ENCODE data around the gene RUNX1. TPM values are rescaled to one million over a fixed set of nuclear protein-coding genes. Genes with fewer than 3 reads are reported as not detected.

Gene RUNX1
- total and polyA plus RNA-seq, 7 experiments from 2014 or later: 27.9 to 154 (median 85.1) TPM

- Mint-ChIP-seq H3K27ac (peak overlapping the region in 4 of 9 donors; percentile 20 to 34 (median 29)), H3K36me3 (peaks cover 20 to 82% (median 51%) of the 10 kb centered on the region in 5 donors), H3K4me1 (peaks cover 0 to 31% (median 18%) of the 10 kb centered on the region in 7 donors), H3K9me3 (peaks cover 0 to 2% (median 0%) of the 10 kb centered on the region in 11 donors), H3K4me3 (no peak overlapping the region), H3K27me3 (no peaks in the 10 kb centered on the region)
- Histone ChIP-seq H3K9me3 (ENCODE audit: control insufficient read depth in 2 of 3, low read length in 3 of 3) (no peaks in the 10 kb centered on the region), H3K4me3 (ENCODE audit: low read length) (no peak overlapping the region), H3K4me1 (ENCODE audit: control insufficient read depth in 2 of 2, insufficient read depth in 2 of 2, low read length in 2 of 2) (no peaks in the 10 kb centered on the region), H3K27me3 (ENCODE audit: control insufficient read depth in 2 of 2, insufficient read depth in 2 of 2, low read length in 2 of 2) (no peaks in the 10 kb centered on the region), H3K36me3 (ENCODE audit: control insufficient read depth in 2 of 3, insufficient read depth in 3 of 3, low read length in 3 of 3) (peaks cover 23 to 87% (median 28%) of the 10 kb centered on the region in 3 experiments), H3K27ac (ENCODE audit: low read depth, low read length) (no peak overlapping the region)
- DNase-seq (no peak), ATAC-seq (no peak)
- ChIA-PET CTCF (no interaction called here), POLR2A (interaction anchor here (0.6 kb wide), 1 partner anchor 10 kb away, joined by 3 read pairs; no protein-coding TSS in a partner anchor)
- intact Hi-C loops (cut with micrococcal nuclease): no loop called here
These were observed 189.0 kb downstream of the RUNX1 start for GRCh38 chr21:34859976-34860653.

DNA sequence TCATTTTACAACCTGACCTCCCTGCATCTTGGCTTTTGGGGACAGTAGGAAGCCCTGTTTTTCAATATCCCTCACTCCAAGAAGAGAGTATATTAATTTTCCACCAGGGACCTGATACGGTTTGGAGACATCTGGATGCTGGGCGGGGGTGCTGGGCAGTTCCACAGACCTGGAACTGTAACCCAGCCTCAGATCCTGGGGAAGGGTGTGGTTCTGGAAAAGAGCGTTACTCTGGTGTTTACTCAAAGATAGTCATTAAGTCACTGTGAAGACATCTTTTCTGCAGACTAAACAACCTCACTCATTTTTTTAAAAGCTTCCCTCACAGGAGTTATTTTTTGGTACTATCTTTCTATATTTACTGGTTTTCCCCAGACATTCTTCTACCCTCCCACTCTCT is 190.5 kb downstream of the RUNX1 start:
- intact Hi-C loops (cut with micrococcal nuclease): no loop called here
- ChIA-PET CTCF (interaction anchor here (0.7 to 1.0 kb wide), 2 partner anchors 25 to 47 kb away, joined by 3 read pairs; no protein-coding TSS in a partner anchor), POLR2A (no interaction called here)
- no peak for ATAC-seq
- H3K9me3 ChIP-seq (ENCODE audit: control insufficient read depth in 2 of 3, low read length in 3 of 3): no peaks in the 10 kb centered on the region
- no peak overlapping the region for H3K27ac ChIP-seq (ENCODE audit: low read depth, low read length)
- peaks cover 23 to 87% (median 25%) of the 10 kb centered on the region in 3 experiments for H3K36me3 ChIP-seq (ENCODE audit: control insufficient read depth in 2 of 3, insufficient read depth in 3 of 3, low read length in 3 of 3)
- no peaks in the 10 kb centered on the region for H3K4me1 ChIP-seq (ENCODE audit: control insufficient read depth in 2 of 2, insufficient read depth in 2 of 2, low read length in 2 of 2)
- H3K27me3 ChIP-seq (ENCODE audit: control insufficient read depth in 2 of 2, insufficient read depth in 2 of 2, low read length in 2 of 2): no peaks in the 10 kb centered on the region
- H3K9me3 Mint-ChIP-seq: peaks cover 0 to 2% (median 0%) of the 10 kb centered on the region in 11 donors
- H3K4me3 ChIP-seq (ENCODE audit: low read length): no peak overlapping the region
- peaks cover 20 to 80% (median 47%) of the 10 kb centered on the region in 5 donors for H3K36me3 Mint-ChIP-seq
- H3K4me1 Mint-ChIP-seq: peaks cover 7 to 28% (median 16%) of the 10 kb centered on the region in 7 donors
- DNase-seq: no peak
- H3K4me3 Mint-ChIP-seq: no peak overlapping the region
- H3K27me3 Mint-ChIP-seq: no peaks in the 10 kb centered on the region
- H3K27ac Mint-ChIP-seq: peak overlapping the region in 5 of 9 donors; percentile 25 to 63 (median 54)

DNA sequence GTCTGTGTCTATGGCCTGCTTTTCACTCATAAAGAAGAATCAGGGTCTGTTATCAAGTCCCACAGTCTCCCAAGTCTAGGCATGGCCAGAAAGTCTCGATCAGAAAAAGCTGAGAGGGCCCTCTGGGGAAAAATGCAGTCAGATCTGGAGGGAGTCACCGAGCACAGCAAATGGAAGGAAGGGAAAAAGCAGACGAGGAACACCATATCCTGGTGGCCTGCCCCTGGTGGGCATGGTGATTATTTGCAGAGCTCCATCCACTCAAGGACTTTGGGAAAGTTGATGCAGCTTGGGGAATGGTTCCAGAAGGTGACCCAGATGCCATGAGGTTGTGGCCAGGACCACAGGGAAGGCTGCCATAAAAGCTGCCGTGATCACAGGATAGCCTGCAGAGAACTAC is 191.2 kb downstream of the RUNX1 start:
- POLR2A ChIA-PET: no interaction called here
- no peak for DNase-seq
- H3K9me3 ChIP-seq (ENCODE audit: control insufficient read depth in 2 of 3, low read length in 3 of 3): no peaks in the 10 kb centered on the region
- Mint-ChIP-seq H3K9me3 (peaks cover 0 to 2% (median 0%) of the 10 kb centered on the region in 11 donors), H3K4me1 (peaks cover 7 to 24% (median 15%) of the 10 kb centered on the region in 7 donors), H3K27me3 (no peaks in the 10 kb centered on the region), H3K4me3 (peak overlapping the region in 1 of 10 donors; percentile 37), H3K27ac (peak overlapping the region in 5 of 9 donors; percentile 47 to 67 (median 62)), H3K36me3 (peaks cover 20 to 78% (median 44%) of the 10 kb centered on the region in 5 donors)
- H3K4me1 ChIP-seq (ENCODE audit: control insufficient read depth in 2 of 2, insufficient read depth in 2 of 2, low read length in 2 of 2): no peaks in the 10 kb centered on the region
- no peak overlapping the region for H3K4me3 ChIP-seq (ENCODE audit: low read length)
- peaks cover 23 to 88% (median 29%) of the 10 kb centered on the region in 3 experiments for H3K36me3 ChIP-seq (ENCODE audit: control insufficient read depth in 2 of 3, insufficient read depth in 3 of 3, low read length in 3 of 3)
- CTCF ChIA-PET: interaction anchor here (0.7 to 1.0 kb wide), 2 partner anchors 26 to 46 kb away, joined by 3 read pairs; no protein-coding TSS in a partner anchor
- no peak overlapping the region for H3K27ac ChIP-seq (ENCODE audit: low read depth, low read length)
- ATAC-seq: no peak
- intact Hi-C loops (cut with micrococcal nuclease): no loop called here
- no peaks in the 10 kb centered on the region for H3K27me3 ChIP-seq (ENCODE audit: control insufficient read depth in 2 of 2, insufficient read depth in 2 of 2, low read length in 2 of 2)

GRCh38 chr21:34857122-34857713 is 191.9 kb downstream of the RUNX1 start:
- ChIA-PET CTCF (interaction anchor here (1.0 kb wide), 1 partner anchor 27 kb away, joined by 3 read pairs; no protein-coding TSS in a partner anchor), POLR2A (no interaction called here)
- Histone ChIP-seq H3K4me3 (ENCODE audit: low read length) (no peak overlapping the region), H3K4me1 (ENCODE audit: control insufficient read depth in 2 of 2, insufficient read depth in 2 of 2, low read length in 2 of 2) (no peaks in the 10 kb centered on the region), H3K36me3 (ENCODE audit: control insufficient read depth in 2 of 3, insufficient read depth in 3 of 3, low read length in 3 of 3) (peaks cover 23 to 88% (median 35%) of the 10 kb centered on the region in 3 experiments), H3K9me3 (ENCODE audit: control insufficient read depth in 2 of 3, low read length in 3 of 3) (no peaks in the 10 kb centered on the region), H3K27ac (ENCODE audit: low read depth, low read length) (no peak overlapping the region), H3K27me3 (ENCODE audit: control insufficient read depth in 2 of 2, insufficient read depth in 2 of 2, low read length in 2 of 2) (no peaks in the 10 kb centered on the region)
- ATAC-seq: no peak
- Mint-ChIP-seq H3K27me3 (no peaks in the 10 kb centered on the region), H3K4me3 (no peak overlapping the region), H3K4me1 (peaks cover 7 to 25% (median 15%) of the 10 kb centered on the region in 7 donors), H3K36me3 (peaks cover 20 to 80% (median 39%) of the 10 kb centered on the region in 5 donors), H3K9me3 (peaks cover 0 to 2% (median 0%) of the 10 kb centered on the region in 11 donors), H3K27ac (peak overlapping the region in 1 of 9 donors; percentile 62)
- no peak for DNase-seq
- intact Hi-C loops (cut with micrococcal nuclease): no loop called here

- Histone ChIP-seq H3K4me1 (ENCODE audit: control insufficient read depth in 2 of 2, insufficient read depth in 2 of 2, low read length in 2 of 2) (no peaks in the 10 kb centered on the region), H3K36me3 (ENCODE audit: control insufficient read depth in 2 of 3, insufficient read depth in 3 of 3, low read length in 3 of 3) (peaks cover 11 to 69% (median 14%) of the 10 kb centered on the region in 3 experiments), H3K27me3 (ENCODE audit: control insufficient read depth in 2 of 2, insufficient read depth in 2 of 2, low read length in 2 of 2) (no peaks in the 10 kb centered on the region), H3K27ac (ENCODE audit: low read depth, low read length) (no peak overlapping the region), H3K4me3 (ENCODE audit: low read length) (no peak overlapping the region), H3K9me3 (ENCODE audit: control insufficient read depth in 2 of 3, low read length in 3 of 3) (no peaks in the 10 kb centered on the region)
- intact Hi-C loops (cut with micrococcal nuclease): no loop called here
- no peak overlapping the region for H3K4me3 Mint-ChIP-seq
- H3K27me3 Mint-ChIP-seq: no peaks in the 10 kb centered on the region
- ChIA-PET CTCF (no interaction called here), POLR2A (interaction anchor here (0.8 kb wide), 1 partner anchor 153 kb away, joined by 3 read pairs; no protein-coding TSS in a partner anchor)
- H3K36me3 Mint-ChIP-seq: peaks cover 5 to 54% (median 31%) of the 10 kb centered on the region in 5 donors
- H3K27ac Mint-ChIP-seq: peak overlapping the region in 3 of 9 donors; percentile 17 to 38 (median 21)
- H3K9me3 Mint-ChIP-seq: peaks cover 0 to 2% (median 0%) of the 10 kb centered on the region in 11 donors
- ATAC-seq (no peak), DNase-seq (no peak)
- peaks cover 3 to 30% (median 8%) of the 10 kb centered on the region in 7 donors for H3K4me1 Mint-ChIP-seq
These were observed 196.7 kb downstream of the RUNX1 start for GRCh38 chr21:34852448-34852847.

DNA sequence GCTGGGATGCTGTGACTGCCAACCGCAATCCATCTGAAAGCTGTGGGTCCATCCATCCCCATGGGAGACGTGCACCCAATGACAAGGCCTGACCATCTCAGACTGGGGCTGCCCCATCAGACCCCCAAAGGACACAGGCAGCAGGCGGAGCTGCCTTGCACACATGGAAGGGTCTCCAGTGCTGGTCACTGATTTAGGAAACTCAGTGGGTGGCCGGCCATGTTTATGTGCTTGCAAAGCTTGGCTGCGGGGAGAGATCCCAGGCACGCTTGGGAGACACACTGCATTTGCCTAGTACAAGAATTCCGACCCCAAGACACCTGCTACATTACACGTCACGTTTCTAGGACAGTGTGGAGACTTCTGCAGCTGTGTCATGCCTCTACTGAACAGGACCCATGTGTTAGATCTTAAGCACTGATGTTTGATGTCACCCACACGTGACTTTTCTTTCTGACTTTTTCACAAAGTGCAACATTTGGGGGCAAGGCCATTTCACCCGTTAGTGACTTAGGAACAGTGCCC is 198.9 kb downstream of the RUNX1 start:
- intact Hi-C loops (cut with micrococcal nuclease): no loop called here
- peaks cover 5 to 40% (median 17%) of the 10 kb centered on the region in 5 donors for H3K36me3 Mint-ChIP-seq
- H3K9me3 Mint-ChIP-seq: peaks cover 0 to 2% (median 0%) of the 10 kb centered on the region in 11 donors
- Histone ChIP-seq H3K4me1 (ENCODE audit: control insufficient read depth in 2 of 2, insufficient read depth in 2 of 2, low read length in 2 of 2) (peaks cover 0 to 19% of the 10 kb centered on the region in 2 donors), H3K36me3 (ENCODE audit: control insufficient read depth in 2 of 3, insufficient read depth in 3 of 3, low read length in 3 of 3) (peaks cover 8 to 58% (median 13%) of the 10 kb centered on the region in 3 experiments), H3K27me3 (ENCODE audit: control insufficient read depth in 2 of 2, insufficient read depth in 2 of 2, low read length in 2 of 2) (no peaks in the 10 kb centered on the region), H3K4me3 (ENCODE audit: low read length) (no peak overlapping the region), H3K27ac (ENCODE audit: low read depth, low read length) (no peak overlapping the region), H3K9me3 (ENCODE audit: control insufficient read depth in 2 of 3, low read length in 3 of 3) (no peaks in the 10 kb centered on the region)
- ChIA-PET CTCF (no interaction called here), POLR2A (no interaction called here)
- no peaks in the 10 kb centered on the region for H3K27me3 Mint-ChIP-seq
- H3K4me1 Mint-ChIP-seq: peaks cover 10 to 49% (median 19%) of the 10 kb centered on the region in 7 donors
- ATAC-seq (no peak), DNase-seq (no peak)
- no peak overlapping the region for H3K4me3 Mint-ChIP-seq
- no peak overlapping the region for H3K27ac Mint-ChIP-seq

All from naive thymus-derived CD4-positive, alpha-beta T cell (primary cell).